ENCODE data around the gene DBR1.

Gene DBR1

DNA sequence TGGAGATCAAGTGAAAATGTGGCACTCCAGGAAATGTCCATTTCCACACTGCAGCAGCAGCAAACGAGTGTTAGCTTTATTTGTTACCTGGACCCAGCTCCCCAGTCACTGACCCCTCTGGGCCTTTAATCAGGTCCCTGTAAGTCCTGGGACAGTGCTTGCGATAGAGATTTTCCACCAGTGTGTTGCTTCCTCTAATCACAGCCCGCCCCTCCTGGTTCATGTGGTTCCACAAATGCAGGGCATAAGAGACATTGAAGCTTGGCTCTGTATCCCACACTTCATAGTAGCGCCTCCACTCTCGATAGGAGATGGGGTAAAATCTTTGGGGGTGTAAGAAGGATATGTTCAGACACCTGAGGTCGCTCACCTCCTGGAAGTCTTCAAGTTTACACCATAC, 50.5 kb downstream of the DBR1 start:
- Histone ChIP-seq H3K4me2 (ENCODE audit: insufficient read depth, low read length) (no peak overlapping the region), H3K27ac (ENCODE audit: low read length) (no peak overlapping the region)
- ATAC-seq (ENCODE audit: insufficient read depth, low read depth): no peak

DNA sequence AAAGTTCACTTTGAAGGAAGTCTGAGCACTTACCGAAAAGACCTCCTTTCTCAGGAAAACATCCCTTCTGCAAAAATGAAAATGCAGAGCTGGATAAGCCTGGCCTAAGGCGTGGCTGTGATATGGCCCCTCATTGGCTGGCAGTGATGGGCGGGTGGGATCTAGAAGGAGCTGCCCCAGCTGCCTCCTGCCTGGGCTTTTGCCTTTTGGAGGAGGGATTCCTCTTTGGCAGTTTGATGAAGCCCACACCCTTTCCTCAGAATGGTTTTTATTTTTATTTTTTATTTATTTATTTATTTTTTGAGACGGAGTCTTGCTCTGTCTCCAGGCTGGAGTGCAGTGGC, 55.3 kb downstream of the DBR1 start:
- no peaks in the 10 kb centered on the region for H3K9me3 ChIP-seq (ENCODE audit: insufficient read depth, low read length, severe bottlenecking)
- no peak for DNase-seq
- H3K4me2 ChIP-seq (ENCODE audit: insufficient read depth, low read length): no peak overlapping the region
- H3K4me3 ChIP-seq (ENCODE audit: low read depth in 1 of 2, low read length in 2 of 2): no peak overlapping the region
- H3K4me1 ChIP-seq (ENCODE audit: insufficient read depth, low read length): no peaks in the 10 kb centered on the region
- no peak overlapping the region for H2AFZ ChIP-seq (ENCODE audit: low read depth, low read length)
- no peak for ATAC-seq (ENCODE audit: insufficient read depth, low read depth)
- no peak overlapping the region for H3K27ac ChIP-seq (ENCODE audit: low read length)
- H4K20me1 ChIP-seq (ENCODE audit: insufficient read depth, low read length): no peaks in the 10 kb centered on the region
- no peaks in the 10 kb centered on the region for H3K27me3 ChIP-seq (ENCODE audit: insufficient read depth, low read length, poor library complexity)
- H3K9ac ChIP-seq (ENCODE audit: low read depth, low read length): no peak overlapping the region
- H3K79me2 ChIP-seq (ENCODE audit: insufficient read depth, low read length): no peaks in the 10 kb centered on the region
- TF ChIP-seq, protein P1, sequence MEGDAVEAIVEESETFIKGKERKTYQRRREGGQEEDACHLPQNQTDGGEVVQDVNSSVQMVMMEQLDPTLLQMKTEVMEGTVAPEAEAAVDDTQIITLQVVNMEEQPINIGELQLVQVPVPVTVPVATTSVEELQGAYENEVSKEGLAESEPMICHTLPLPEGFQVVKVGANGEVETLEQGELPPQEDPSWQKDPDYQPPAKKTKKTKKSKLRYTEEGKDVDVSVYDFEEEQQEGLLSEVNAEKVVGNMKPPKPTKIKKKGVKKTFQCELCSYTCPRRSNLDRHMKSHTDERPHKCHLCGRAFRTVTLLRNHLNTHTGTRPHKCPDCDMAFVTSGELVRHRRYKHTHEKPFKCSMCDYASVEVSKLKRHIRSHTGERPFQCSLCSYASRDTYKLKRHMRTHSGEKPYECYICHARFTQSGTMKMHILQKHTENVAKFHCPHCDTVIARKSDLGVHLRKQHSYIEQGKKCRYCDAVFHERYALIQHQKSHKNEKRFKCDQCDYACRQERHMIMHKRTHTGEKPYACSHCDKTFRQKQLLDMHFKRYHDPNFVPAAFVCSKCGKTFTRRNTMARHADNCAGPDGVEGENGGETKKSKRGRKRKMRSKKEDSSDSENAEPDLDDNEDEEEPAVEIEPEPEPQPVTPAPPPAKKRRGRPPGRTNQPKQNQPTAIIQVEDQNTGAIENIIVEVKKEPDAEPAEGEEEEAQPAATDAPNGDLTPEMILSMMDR (IDR thresholded peaks at IDR 0.05; ENCODE audit: borderline replicate concordance, extremely low read depth, low read length, poor library complexity, severe bottlenecking): no peak
- TF ChIP-seq EZH2 (IDR thresholded peaks at IDR 0.05; ENCODE audit: borderline replicate concordance, low read depth, low read length, severe bottlenecking): no peak
- H3K36me3 ChIP-seq (ENCODE audit: insufficient read depth, low read length): no peaks in the 10 kb centered on the region

More for the DNA sequence above, 50.5 kb downstream of the DBR1 start:
- Histone ChIP-seq H3K4me3 (ENCODE audit: low read depth in 1 of 2, low read length in 2 of 2) (no peak overlapping the region), H3K4me1 (ENCODE audit: insufficient read depth, low read length) (no peaks in the 10 kb centered on the region), H3K79me2 (ENCODE audit: insufficient read depth, low read length) (no peaks in the 10 kb centered on the region), H3K9me3 (ENCODE audit: insufficient read depth, low read length, severe bottlenecking) (no peaks in the 10 kb centered on the region), H3K27me3 (ENCODE audit: insufficient read depth, low read length, poor library complexity) (peaks cover 6% of the 10 kb centered on the region), H3K9ac (ENCODE audit: low read depth, low read length) (no peak overlapping the region), H2AFZ (ENCODE audit: low read depth, low read length) (no peak overlapping the region), H4K20me1 (ENCODE audit: insufficient read depth, low read length) (no peaks in the 10 kb centered on the region), H3K36me3 (ENCODE audit: insufficient read depth, low read length) (no peaks in the 10 kb centered on the region)
- no peak for TF ChIP-seq EZH2 (IDR thresholded peaks at IDR 0.05; ENCODE audit: borderline replicate concordance, low read depth, low read length, severe bottlenecking)
- TF ChIP-seq, protein P1 (IDR thresholded peaks at IDR 0.05; ENCODE audit: borderline replicate concordance, extremely low read depth, low read length, poor library complexity, severe bottlenecking): no peak
- DNase-seq: no peak

DNA sequence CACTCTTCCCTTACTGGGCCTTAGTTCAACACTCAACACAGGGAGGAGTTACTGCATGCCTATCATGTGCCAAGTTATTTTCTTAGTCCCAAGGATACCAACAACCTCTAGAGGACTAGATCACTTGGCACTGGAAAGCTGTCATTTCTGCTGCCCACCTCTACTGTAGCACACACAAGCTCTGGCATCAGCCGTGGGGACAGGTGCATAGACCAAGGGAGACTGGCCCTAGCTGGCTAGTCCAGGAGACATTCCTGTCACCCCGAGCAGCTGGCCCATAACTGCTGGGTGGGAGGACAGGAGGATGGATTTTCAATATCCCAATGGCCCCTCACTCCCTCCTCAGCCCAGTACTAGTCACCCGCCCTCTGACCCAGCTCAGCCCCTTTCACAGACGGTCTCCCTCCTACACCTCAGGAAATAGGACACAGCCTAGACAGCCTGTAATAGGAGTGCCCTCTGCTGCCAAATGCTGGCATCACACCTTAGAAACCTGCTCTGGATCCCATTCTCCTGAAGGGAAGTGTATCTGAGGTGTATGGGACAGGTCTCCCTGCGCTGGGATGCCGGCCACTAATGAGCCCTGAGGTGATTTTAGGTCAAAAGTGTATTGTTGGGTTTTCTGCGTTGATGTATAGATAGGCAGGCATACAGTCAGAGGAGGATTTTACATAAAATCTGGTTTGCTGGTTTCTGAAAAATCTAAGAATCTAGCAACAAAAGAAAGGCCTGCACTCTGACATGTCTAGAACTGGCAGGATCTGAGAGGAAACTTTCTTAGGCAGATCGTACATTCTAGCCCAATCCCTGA, 55.9 kb downstream of the DBR1 start:
- no peaks in the 10 kb centered on the region for H3K4me1 ChIP-seq (ENCODE audit: insufficient read depth, low read length)
- ATAC-seq (ENCODE audit: insufficient read depth, low read depth) (peak; percentile 89), DNase-seq (peak; percentile 62)
- H3K27ac ChIP-seq (ENCODE audit: low read length): no peak overlapping the region
- H3K9ac ChIP-seq (ENCODE audit: low read depth, low read length): no peak overlapping the region
- no peaks in the 10 kb centered on the region for H3K79me2 ChIP-seq (ENCODE audit: insufficient read depth, low read length)
- H3K4me3 ChIP-seq (ENCODE audit: low read depth in 1 of 2, low read length in 2 of 2): no peak overlapping the region
- H3K9me3 ChIP-seq (ENCODE audit: insufficient read depth, low read length, severe bottlenecking): no peaks in the 10 kb centered on the region
- H2AFZ ChIP-seq (ENCODE audit: low read depth, low read length): no peak overlapping the region
- no peak for TF ChIP-seq EZH2 (IDR thresholded peaks at IDR 0.05; ENCODE audit: borderline replicate concordance, low read depth, low read length, severe bottlenecking)
- TF ChIP-seq, protein P1 (IDR thresholded peaks at IDR 0.05; ENCODE audit: borderline replicate concordance, extremely low read depth, low read length, poor library complexity, severe bottlenecking): peak; percentile 86
- H3K36me3 ChIP-seq (ENCODE audit: insufficient read depth, low read length): no peaks in the 10 kb centered on the region
- H3K27me3 ChIP-seq (ENCODE audit: insufficient read depth, low read length, poor library complexity): no peaks in the 10 kb centered on the region
- no peak overlapping the region for H3K4me2 ChIP-seq (ENCODE audit: insufficient read depth, low read length)
- no peaks in the 10 kb centered on the region for H4K20me1 ChIP-seq (ENCODE audit: insufficient read depth, low read length)

Data from DND-41 (cell line).